Measurements from ENCODE around the gene LAMB2. TPM values are rescaled to one million over a fixed set of nuclear protein-coding genes. Genes with fewer than 3 reads are reported as not detected.

LAMB2 gene
- total and polyA plus RNA-seq, 2 of the 8 experiments (the other 6 are each of a cell fraction or from before 2014, with no cell fraction given), result 112 to 153 TPM

DNA sequence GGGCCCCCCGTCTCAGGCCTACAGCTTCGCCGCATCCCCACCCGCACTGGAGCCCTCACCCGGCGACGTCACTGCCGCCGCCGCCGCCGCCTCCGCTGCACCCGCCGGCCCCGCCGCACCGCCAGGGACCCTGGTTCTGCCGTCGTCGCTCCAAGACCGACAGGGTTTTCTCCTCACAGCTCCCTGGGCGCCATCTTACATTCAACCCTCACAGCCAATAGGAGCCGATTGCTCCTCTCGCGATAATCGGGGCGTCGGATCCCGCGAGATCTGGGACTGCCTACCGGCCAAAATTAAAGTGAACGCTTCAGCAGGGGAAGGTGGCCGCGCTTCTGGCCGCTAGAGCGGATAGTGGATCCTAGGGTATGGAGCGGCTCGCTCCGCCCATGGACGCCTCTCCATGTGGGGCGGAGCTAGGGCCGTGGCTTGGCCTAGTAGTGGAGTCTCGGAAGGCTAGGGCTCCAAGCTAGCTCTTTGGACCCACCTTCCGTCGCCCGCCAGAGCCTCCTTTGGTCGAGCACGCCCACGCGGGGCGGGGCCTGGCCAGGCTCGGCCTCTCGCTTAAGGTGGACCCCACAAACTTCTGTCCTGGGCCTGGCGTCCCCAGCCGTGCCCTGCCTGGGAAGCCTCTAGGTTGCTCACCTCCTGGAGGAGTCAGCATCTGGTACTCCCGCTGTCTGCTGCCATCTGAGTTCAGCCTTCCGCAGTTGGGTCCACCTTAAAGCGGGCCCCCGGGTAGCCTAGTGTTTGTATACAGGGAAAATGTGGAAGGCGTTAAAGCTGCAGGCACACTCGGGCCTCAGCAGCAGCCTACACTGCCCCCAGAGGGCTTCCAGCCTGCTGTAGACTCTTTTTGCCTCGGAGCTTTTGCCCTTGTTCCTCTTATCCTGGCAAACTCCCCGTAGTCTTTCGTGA is 38.7 kb downstream of the LAMB2 start, which contains the start of gene QRICH1 (continued):
- TF ChIP-seq RXRA (IDR thresholded peaks at IDR 0.05; ENCODE audit: insufficient read depth, low read depth, low read length), result no peak
- peak; percentile 95 for TF ChIP-seq TBP (IDR thresholded peaks at IDR 0.05; ENCODE audit: low read depth, low read length)
- TF ChIP-seq POLR2A (IDR thresholded peaks at IDR 0.05; ENCODE audit: control extremely low read depth in 1 of 2, low read depth in 2 of 2, low read length in 2 of 2), result peak; percentile 87 to 89
- TF ChIP-seq CEBPB (IDR thresholded peaks at IDR 0.05; ENCODE audit: low read depth, low read length), result no peak
- no peak for TF ChIP-seq CHD1 (IDR thresholded peaks at IDR 0.05; ENCODE audit: low read depth, low read length)
- TF ChIP-seq PHF8 (conservative IDR thresholded peaks at IDR 0.05; ENCODE audit: low read depth, low read length), result peak; percentile 94
- peak; percentile 63 for TF ChIP-seq SP1 (IDR thresholded peaks at IDR 0.05; ENCODE audit: low read depth, low read length)
- TF ChIP-seq EP300 (IDR thresholded peaks at IDR 0.05; ENCODE audit: borderline replicate concordance in 1 of 2, low read depth in 2 of 2, low read length in 2 of 2), result no peak
- TF ChIP-seq RBBP5 (IDR thresholded peaks at IDR 0.05; ENCODE audit: borderline replicate concordance, low read depth, low read length), result peak; percentile 43
- no peak for TF ChIP-seq SP4 (IDR thresholded peaks at IDR 0.05; ENCODE audit: low read length)
- no peak for TF ChIP-seq HDAC2 (IDR thresholded peaks at IDR 0.05; ENCODE audit: borderline replicate concordance in 1 of 2, low read depth in 2 of 2, low read length in 2 of 2)
